Hepatocyte (in vitro differentiated cells): ENCODE data around the gene SUN2. TPM values are rescaled to one million over a fixed set of nuclear protein-coding genes. Genes with fewer than 3 reads are reported as not detected.

Experiments used
- DNase-seq: peaks from one replicate; pipeline ENCODE4 v3.0.0-alpha.2; 2016; ENCODE audit warnings: low spot score
- H2AFZ ChIP-seq: fragments of 200-600 bp; sonication (generic); 2 replicates; pipeline ENCODE4 v1.6.0; 2016; ENCODE audit warnings: antibody characterized with exemption, mild to moderate bottlenecking
- H3K27ac ChIP-seq: fragments of 200-600 bp; sonication (generic); 2 replicates; pipeline ENCODE4 v1.5.1; 2016; ENCODE audit warnings: mild to moderate bottlenecking
- H3K27me3 ChIP-seq: fragments of 200-600 bp; sonication (generic); 2 replicates; pipeline ENCODE4 v1.6.1; 2016
- H3K36me3 ChIP-seq: fragments of 200-600 bp; sonication (generic); replicated peaks from 2 replicates; pipeline ENCODE4 v1.5.1; 2016; ENCODE audit warnings: low read depth; ENCODE audit not compliant: insufficient read depth
- H3K4me1 ChIP-seq: fragments of 200-600 bp; sonication (generic); 2 replicates; pipeline ENCODE4 v1.5.1; 2016; ENCODE audit warnings: mild to moderate bottlenecking, moderate library complexity; ENCODE audit not compliant: insufficient read depth
- H3K4me2 ChIP-seq: fragments of 200-600 bp; sonication (generic); 2 replicates; pipeline ENCODE4 v1.6.0; 2016
- H3K4me3 ChIP-seq: fragments of 200-600 bp; sonication (generic); 2 replicates; pipeline ENCODE4 v1.5.1; 2016; ENCODE audit warnings: mild to moderate bottlenecking
- H3K79me2 ChIP-seq: fragments of 200-600 bp; sonication (generic); 2 replicates; pipeline ENCODE4 v1.6.0; 2017; ENCODE audit warnings: mild to moderate bottlenecking
- H3K9me2 ChIP-seq: fragments of 200-600 bp; sonication (generic); replicated peaks from 2 replicates; pipeline ENCODE4 v1.6.0; 2017; ENCODE audit warnings: mild to moderate bottlenecking; ENCODE audit not compliant: insufficient read depth
- H3K9me3 ChIP-seq: fragments of 200-600 bp; sonication (generic); 2 replicates; pipeline ENCODE4 v1.5.1; 2016; ENCODE audit warnings: low read depth, mild to moderate bottlenecking
- H4K20me1 ChIP-seq: fragments of 200-600 bp; sonication (generic); 2 replicates; pipeline ENCODE4 v1.6.0; 2016; ENCODE audit warnings: mild to moderate bottlenecking; ENCODE audit not compliant: insufficient read depth, poor library complexity, severe bottlenecking
- EZH2 ChIP-seq: fragments of 200-600 bp; sonication (generic); IDR thresholded peaks from 2 replicates; pipeline ENCODE4 v1.6.1; 2016; ENCODE audit warnings: antibody characterized with exemption, mild to moderate bottlenecking, borderline replicate concordance
- EZH2phosphoT487 ChIP-seq: fragments of 200-600 bp; sonication (generic); IDR thresholded peaks from one replicate; pipeline ENCODE4 v1.6.1; 2018; ENCODE audit warnings: antibody characterized with exemption, mild to moderate bottlenecking, low read depth, moderate library complexity; ENCODE audit not compliant: unreplicated experiment, severe bottlenecking
- WGBS: methylation state at CpG from one replicate; pipeline ENCODE4 v1.1.6; 2016; ENCODE audit warnings: low lambda C conversion rate; ENCODE audit errors: missing lambda C conversion rate; 5-methylcytosine and 5-hydroxymethylcytosine counted together
- polyA plus RNA-seq: library from polyadenylated mRNA; unstranded; fragments of >200 nt; fragmentation: Nextera tagmentation; extraction: Ambion mirVana; gene quantifications from 2 replicates; pipeline ENCODE4 v1.2.1, GENCODE V29; 2016
- total RNA-seq: library from RNA; depleted of rRNA; stranded (reverse); fragments of >200 nt; gene quantifications from 2 replicates; pipeline ENCODE4 v1.2.3, GENCODE V29; 2014
- TF ChIP-seq, protein P1 (sequence below): fragments of 200-600 bp; sonication (generic); IDR thresholded peaks from 2 replicates; pipeline ENCODE4 v1.5.1; 2016; ENCODE audit warnings: antibody characterized with exemption, mild to moderate bottlenecking; ENCODE audit not compliant: poor library complexity

Gene SUN2
- total and polyA plus RNA-seq, 2 experiments from 2014 or later, result 56.1 to 70.8 TPM

GRCh38 chr22:38724926-38725571, 30.7 kb downstream of the SUN2 start:
- H3K4me1 ChIP-seq, result no peaks in the 10 kb centered on the region
- 89% methylated on average over 3 of the region's 3 CpGs for WGBS
- TF ChIP-seq EZH2 (no peak), EZH2phosphoT487 (no peak)
- TF ChIP-seq, protein P1, sequence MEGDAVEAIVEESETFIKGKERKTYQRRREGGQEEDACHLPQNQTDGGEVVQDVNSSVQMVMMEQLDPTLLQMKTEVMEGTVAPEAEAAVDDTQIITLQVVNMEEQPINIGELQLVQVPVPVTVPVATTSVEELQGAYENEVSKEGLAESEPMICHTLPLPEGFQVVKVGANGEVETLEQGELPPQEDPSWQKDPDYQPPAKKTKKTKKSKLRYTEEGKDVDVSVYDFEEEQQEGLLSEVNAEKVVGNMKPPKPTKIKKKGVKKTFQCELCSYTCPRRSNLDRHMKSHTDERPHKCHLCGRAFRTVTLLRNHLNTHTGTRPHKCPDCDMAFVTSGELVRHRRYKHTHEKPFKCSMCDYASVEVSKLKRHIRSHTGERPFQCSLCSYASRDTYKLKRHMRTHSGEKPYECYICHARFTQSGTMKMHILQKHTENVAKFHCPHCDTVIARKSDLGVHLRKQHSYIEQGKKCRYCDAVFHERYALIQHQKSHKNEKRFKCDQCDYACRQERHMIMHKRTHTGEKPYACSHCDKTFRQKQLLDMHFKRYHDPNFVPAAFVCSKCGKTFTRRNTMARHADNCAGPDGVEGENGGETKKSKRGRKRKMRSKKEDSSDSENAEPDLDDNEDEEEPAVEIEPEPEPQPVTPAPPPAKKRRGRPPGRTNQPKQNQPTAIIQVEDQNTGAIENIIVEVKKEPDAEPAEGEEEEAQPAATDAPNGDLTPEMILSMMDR, result peak; percentile 37
- no peaks in the 10 kb centered on the region for H3K36me3 ChIP-seq
- H3K9me2 ChIP-seq, result no peaks in the 10 kb centered on the region
- H4K20me1 ChIP-seq, result no peaks in the 10 kb centered on the region
- H2AFZ ChIP-seq, result no peak overlapping the region
- no peaks in the 10 kb centered on the region for H3K27me3 ChIP-seq
- no peak overlapping the region for H3K4me3 ChIP-seq
- H3K79me2 ChIP-seq, result peaks cover 8% of the 10 kb centered on the region
- H3K4me2 ChIP-seq, result no peak overlapping the region
- peak; percentile 44 for DNase-seq
- no peak overlapping the region for H3K27ac ChIP-seq
- no peaks in the 10 kb centered on the region for H3K9me3 ChIP-seq

DNA sequence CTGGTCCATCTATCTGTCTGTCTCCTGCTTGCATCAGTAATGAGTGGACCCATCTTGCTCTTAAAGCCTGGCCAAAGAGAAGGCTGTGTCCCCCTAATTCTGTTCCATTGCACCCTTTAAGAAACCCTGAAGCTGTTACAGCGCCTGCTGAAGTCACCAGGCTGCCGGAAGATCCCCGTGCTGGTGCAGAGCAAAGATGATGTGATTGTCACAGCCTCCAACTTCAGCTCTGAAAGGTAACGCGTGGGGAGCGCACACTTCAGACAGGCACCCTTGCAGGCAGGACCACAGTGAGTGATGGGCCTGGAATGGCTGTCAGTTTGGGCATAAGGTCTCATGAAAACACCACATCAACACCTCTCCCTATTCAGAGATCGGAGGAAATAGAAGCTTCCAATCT, 31.6 kb downstream of the SUN2 start:
- DNase-seq, result no peak
- Histone ChIP-seq H2AFZ (no peak overlapping the region), H3K27ac (no peak overlapping the region), H3K27me3 (no peaks in the 10 kb centered on the region), H3K4me2 (no peak overlapping the region), H3K4me1 (no peaks in the 10 kb centered on the region), H3K4me3 (no peak overlapping the region), H3K9me3 (no peaks in the 10 kb centered on the region), H3K79me2 (peaks cover 13% of the 10 kb centered on the region), H3K9me2 (no peaks in the 10 kb centered on the region), H4K20me1 (peaks cover 5% of the 10 kb centered on the region), H3K36me3 (no peaks in the 10 kb centered on the region)
- TF ChIP-seq, protein P1, result no peak
- TF ChIP-seq EZH2, result no peak
- no peak for TF ChIP-seq EZH2phosphoT487
- WGBS, result over 99% methylated on average over 7 of the region's 7 CpGs

GRCh38 chr22:38721551-38721950, 34.2 kb downstream of the SUN2 start:
- Histone ChIP-seq H3K27ac (no peak overlapping the region), H3K79me2 (peaks cover 15% of the 10 kb centered on the region), H3K4me3 (no peak overlapping the region), H3K4me2 (no peak overlapping the region), H3K27me3 (no peaks in the 10 kb centered on the region), H3K9me2 (no peaks in the 10 kb centered on the region), H3K4me1 (peaks cover 4% of the 10 kb centered on the region), H3K9me3 (no peaks in the 10 kb centered on the region), H4K20me1 (peaks cover 7% of the 10 kb centered on the region), H3K36me3 (no peaks in the 10 kb centered on the region), H2AFZ (no peak overlapping the region)
- TF ChIP-seq EZH2phosphoT487, result no peak
- TF ChIP-seq EZH2, result no peak
- TF ChIP-seq, protein P1, result no peak
- DNase-seq, result no peak
- WGBS, result 95% methylated on average over 7 of the region's 7 CpGs
